ENCODE data around the gene EPHB3. TPM values are rescaled to one million over a fixed set of nuclear protein-coding genes. Genes with fewer than 3 reads are reported as not detected.

Gene EPHB3
- total RNA-seq, 1 donor from 2014 or later = 5.7 TPM

DNA sequence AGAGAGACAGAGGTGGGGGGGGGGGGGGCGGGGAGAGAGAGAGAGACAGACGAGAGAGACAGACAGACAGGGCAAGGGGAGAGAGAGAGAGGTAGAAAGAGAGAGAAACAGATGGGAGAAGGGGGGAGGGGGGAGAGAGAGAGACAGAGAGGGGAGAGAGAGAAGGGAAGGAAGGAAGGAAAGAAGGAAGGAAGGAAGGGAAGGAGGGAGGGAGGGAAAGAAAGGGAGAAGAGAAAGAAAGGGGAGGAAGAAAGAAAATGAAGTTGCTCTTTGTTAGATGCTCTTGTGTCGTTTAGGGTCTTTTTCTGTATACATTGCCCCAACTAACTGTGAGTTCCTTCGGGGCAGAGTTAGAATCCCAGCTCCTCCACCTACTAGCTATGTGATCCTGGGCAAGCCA is 19.0 kb upstream of the EPHB3 start:
- FAIRE-seq (no peak), DNase-seq (ENCODE audit: low spot score in 2 of 2) (no peak)

DNA sequence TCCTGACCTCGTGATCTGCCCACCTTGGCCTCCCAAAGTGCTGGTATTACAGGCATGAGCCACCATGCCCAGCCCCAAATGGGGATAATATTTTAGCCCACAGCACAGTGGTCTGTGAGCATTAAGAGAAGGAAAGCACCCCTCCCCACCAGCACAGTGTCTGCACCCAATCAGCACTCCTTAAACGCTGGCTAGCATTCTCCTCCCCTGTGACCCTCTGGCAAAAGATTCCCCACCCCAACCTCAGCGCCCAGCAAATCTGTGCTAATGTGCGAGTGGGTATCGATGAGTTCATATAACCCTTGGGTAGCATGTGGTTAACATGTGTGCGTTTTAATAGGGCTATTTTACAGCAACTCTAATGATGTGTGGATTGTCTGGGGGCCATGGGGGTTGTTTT is 18.3 kb upstream of the EPHB3 start:
- FAIRE-seq (no peak), DNase-seq (ENCODE audit: low spot score in 2 of 2) (no peak)

DNA sequence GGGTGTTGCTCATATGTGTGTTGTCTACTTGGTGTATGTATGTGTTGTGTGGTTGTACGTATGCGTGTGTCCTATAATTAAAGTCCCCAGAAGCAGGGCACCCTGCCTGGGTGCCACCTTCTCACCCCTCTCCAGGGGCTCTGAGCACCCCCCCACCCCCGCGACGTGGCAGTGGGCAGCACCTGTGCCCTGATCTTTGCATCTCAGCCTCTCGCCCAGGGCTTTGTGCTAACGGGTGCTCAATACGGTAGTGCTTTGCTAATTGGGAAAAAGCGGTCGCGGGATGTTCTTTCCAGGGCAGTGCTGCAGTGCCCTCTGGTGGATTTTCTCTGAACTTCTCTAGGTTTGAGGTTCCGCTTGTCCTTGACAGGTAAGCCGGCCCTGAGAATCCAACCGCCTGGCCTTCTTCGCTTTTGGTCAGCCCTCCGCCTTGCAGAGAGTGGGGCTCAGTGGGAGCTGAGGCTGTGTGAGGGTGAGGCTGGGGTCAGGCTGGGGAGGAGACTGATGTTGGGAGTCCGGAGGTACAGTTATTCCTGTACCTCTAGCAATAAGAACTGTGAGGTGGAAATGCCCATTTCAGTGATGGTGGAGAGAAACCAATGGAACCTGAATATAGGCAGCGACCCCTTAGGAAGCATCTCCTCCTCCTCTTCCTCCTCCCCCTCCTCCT is 17.6 kb upstream of the EPHB3 start:
- FAIRE-seq = no peak
- peak; percentile 66 to 79 for DNase-seq (ENCODE audit: low spot score in 2 of 2)

DNA sequence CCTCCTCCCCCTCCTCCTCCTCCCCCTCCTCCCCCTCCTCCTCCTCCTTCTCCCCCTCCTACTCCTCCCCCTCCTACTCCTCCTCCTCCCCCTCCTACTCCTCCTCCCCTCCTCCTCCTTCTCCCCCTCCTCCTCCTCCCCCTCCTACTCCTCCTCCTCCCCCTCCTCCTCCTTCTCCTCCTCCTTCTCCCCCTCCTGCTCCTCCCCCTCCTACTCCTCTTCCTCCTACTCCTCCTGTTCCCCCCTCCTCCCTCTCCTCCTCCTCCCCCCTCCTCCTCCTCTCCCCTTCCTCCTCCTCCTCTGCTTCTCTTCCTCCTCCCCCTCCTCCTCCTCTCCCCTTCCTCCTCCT is 17.1 kb upstream of the EPHB3 start:
- FAIRE-seq (no peak), DNase-seq (ENCODE audit: low spot score in 2 of 2) (no peak)

DNA sequence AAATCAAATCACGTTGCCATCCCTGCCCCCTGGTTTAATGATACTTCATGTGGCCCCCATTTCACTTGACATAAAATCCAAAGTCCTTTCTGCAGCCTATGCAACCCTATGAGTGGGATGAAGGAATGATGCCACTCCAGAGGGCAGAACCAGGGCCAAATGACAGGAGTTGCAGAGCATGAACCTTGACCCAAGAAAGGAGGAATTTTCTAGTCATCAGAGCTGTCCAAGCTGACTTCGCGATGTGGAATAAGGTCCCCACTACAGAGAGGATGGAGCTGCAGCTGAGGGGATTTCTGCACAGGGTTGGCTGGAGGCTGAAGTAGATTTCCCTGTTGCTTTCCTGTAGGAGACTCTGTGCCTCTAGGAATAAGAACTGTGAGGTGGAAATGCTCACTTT is 15.8 kb upstream of the EPHB3 start:
- no peak for DNase-seq (ENCODE audit: low spot score in 2 of 2)
- no peak for FAIRE-seq

DNA sequence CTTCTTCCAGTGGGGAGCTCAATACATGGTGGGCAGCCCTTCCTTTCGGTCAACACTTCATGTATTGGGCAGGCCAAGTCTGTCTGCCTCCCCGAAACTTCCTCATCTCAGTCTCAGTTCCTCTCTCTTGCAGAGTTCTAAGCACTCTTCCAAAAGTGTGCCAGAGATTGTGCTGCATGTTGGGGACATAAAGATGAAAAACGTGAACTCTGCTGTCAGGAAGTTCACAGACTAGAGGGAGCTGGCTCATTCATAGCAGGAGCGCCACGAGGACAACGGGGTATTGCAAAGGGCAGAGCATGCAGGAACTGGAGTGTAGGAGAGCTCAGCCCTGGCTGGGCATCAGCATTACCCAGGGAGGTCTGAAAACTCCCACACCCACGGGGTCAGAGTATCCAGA is 15.3 kb upstream of the EPHB3 start:
- FAIRE-seq (no peak), DNase-seq (ENCODE audit: low spot score in 2 of 2) (no peak)

DNA sequence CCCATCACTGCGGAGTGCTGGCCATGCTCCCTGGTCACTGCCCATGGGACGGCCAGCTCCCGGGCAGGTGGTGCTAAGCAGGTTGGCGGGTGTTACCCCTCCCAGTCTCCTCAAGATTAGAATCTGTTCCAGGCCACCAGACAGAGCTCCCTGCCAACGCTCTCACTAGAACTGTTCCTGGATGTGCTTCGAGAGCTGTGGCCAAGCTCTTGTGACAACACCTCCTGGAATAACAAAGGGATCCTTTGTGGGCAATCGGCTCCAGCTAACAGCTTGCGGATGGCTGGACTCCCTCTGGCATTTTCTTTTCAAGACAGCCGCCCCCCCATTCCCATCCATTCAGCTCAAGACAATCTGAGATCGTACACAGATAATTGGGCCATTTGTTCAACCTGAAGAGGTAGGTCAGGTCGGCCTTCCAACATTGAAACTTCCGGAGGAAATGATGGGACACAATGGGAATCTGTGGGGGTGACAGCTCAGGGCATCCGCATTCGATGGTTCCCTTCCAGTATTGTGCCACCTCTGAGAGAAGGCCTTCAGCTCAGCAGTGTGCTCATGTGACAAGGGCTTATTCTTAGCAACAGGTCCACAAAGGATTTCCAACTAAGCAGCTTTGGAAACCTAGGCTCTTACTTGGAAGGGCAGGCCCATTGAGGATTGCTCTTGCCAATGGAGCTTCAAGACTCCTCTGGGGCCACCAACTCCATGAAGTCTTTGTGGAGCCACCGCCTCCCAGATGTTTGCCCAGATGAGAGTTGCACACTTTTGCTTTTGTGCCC is 11.6 kb upstream of the EPHB3 start:
- DNase-seq (ENCODE audit: low spot score in 2 of 2) = no peak

DNA sequence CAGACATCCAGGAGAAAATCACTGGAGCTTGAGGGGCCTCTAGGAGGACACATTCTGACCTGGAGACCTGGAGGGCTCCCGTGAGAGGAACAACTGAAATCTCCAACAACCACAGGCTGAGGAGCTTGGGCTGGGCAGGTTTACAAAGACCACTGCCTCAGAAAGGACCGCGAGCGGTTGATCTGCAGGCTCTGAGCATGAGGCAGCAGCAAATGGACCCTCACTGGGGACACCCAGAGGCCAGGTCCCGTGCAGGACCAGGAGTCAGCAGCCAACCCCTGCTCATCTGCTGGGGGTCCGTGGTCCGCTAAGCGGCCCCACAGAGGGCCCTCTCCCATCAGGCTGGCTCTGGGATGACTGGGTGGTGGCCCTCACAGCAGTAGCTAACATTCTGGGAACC is 10.5 kb upstream of the EPHB3 start:
- FAIRE-seq (no peak), DNase-seq (ENCODE audit: low spot score in 2 of 2) (no peak)

More for the DNA sequence above, 11.6 kb upstream of the EPHB3 start:
- FAIRE-seq = no peak

DNA sequence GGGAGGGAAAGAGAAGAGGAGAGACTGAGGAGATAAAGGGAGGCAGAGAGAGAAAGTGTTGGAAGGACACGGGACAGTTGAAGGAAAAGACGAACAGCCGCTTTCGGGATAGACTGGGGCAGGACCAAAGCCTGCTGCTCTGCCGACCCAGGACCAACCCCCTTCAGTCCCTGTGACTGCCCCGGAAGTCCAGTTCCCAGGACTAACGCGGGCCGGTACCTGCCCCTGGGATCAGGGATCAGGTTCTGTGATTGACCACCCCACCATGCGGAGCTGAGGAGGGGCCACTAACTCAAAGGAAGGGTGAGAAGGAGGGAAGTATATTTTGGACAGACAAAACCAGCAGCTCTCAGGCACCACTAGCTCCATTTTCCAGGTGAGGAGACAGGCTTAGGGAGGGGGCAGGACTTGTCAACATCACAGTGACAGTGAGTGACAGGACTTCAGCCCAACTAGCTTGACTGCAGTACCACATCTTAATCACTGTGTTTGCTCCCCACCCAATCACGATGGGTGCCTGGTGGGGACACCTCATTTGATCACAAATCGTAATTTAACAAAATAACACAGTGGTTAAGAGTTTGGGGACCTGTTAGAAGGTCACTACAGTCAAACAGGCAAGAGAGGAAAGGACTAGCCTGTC is 9.8 kb upstream of the EPHB3 start:
- DNase-seq (ENCODE audit: low spot score in 2 of 2) = no peak
- no peak for FAIRE-seq

DNA sequence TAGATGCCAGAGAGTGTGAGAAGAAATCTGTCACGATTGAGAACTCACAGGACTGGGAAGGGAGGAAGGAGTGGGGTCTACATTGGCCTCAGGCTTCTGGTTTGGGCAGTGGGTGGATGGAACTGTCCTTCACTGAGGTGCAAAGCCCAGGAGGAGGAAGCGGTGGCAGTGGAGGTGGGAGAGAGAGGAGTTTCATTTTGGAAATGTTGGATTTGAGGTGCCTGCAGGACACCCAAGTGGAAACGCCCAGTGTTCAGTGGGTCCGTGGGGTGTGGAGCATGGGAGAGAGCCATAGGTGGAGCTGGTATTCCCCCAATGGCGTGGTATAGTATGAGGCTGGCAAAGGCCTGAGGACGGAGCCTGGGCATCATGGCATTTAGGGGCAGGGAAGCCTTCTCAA is 9.3 kb upstream of the EPHB3 start:
- DNase-seq (ENCODE audit: low spot score in 2 of 2) (no peak), FAIRE-seq (no peak)

DNA sequence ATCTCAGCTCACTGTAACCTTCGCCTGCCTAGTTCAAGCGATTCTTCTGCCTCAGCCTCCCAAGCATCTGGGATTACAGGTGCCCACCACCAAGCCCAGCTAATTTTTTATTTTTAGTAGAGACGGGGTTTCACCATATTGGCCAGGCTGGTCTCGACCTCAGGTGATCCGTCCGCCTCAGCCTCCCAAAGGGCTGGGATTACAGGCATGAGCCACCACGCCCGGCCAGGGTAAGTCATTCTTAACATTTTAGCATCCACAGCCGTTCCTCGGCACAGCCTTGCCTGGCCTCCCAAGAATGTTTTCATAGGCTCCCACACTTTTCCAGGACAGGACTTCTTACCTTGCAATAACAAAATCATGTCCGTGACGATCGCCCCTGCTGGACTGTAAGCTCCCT is 8.7 kb upstream of the EPHB3 start:
- DNase-seq (ENCODE audit: low spot score in 2 of 2) (no peak), FAIRE-seq (no peak)

DNA sequence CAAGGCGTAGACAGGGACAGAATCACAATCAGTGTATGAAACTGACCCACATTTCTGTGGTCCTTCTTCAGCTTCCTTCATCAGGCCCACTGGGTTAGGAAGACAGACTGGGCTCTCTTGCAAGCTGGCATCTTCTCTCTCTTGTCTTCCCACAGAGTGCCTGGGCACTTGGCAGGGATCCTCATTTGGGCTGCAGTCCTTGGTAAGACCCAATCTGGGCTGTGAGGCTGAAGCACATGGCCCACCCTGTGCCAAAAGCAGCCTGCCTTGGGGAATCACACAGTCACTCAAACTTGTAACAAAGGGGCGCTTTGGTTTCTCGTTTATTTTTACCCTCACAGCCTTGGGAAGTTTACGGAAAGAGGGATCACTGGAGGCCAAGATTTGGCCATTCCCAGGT is 8.2 kb upstream of the EPHB3 start:
- DNase-seq (ENCODE audit: low spot score in 2 of 2) (no peak), FAIRE-seq (no peak)

DNA sequence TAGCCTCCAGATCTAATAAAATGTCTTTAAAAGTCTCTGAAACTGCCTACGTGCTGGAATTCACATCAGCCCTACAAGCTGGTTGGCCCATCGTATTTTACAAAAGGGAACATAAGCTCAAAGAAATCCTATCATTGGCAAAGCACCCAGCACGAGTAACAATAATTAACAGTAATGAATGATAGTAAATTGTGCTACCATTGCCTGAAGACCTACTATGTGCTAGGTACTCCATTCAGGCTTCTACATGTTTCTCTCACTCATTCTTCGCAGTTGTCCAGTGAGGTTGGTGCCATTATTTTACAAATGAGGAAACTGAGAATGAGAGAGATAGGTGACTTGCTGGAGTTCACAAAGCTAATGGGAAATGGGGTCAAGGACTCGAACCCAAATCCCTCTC is 7.1 kb upstream of the EPHB3 start:
- FAIRE-seq = no peak
- DNase-seq (ENCODE audit: low spot score in 2 of 2) = no peak

DNA sequence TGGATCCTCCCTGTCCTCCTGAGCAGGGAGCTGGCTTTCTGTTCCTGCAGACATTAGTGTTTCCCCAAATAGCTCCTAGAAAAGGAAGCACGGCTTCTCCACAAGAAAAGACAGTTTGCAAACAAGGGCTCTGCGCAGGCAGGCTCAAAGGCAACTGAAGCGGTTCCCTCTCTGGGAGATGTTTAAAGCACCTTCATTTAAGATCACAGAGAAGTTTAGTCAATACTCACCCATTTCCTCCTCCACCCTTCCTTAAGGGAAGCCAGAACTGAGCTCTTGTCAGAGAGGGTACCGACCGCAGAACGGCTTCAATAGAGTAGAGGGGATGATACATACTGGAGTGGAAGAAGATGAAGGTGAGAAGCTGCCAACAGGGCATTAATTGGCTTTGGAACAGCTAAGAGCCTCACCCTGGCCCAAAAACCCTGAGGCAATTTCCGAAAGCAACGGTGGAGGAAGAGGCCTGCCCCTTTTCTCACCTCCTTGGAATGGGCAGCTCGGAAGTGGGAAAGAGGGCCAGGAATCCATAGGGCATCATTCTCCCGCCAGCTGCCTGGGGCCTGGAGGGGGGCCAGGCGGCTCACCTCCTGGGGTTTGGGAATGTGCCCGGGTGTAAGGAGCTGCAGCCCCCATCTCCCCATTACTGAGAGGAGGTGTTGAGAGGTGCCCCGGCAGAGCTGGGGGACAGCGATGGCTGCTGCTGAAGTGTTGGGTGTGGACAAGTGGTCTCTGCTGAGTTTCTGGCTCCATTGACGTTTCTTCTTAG is 4.8 kb upstream of the EPHB3 start:
- FAIRE-seq = no peak
- no peak for DNase-seq (ENCODE audit: low spot score in 2 of 2)

DNA sequence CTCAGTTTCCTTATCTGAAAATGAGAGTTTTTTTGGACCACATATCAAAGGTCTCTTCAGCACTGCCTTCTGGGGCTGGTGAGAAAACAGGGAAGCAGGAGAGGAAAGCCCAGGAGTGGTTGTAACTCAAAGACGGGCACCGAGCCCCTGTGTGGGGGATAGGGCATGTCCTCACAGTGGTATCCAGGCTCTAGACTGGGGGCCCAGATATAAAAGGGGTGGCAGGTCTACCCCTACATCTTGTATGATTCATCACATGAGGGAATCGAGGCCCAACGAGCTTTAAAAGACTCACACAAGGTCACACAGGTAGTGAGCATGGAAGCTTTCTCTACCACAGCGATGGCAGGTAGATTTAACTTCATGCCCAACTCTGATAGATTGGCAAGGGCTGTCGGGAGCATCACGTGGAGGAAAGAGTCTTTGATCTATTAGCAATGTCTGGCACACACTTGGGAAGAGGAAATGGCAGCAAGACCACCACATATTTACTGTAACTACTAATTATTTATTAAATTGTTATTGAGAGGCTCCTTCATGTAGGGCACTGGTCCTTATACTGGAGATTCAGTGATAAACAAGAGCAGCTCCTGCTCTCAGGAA is 4.1 kb upstream of the EPHB3 start:
- no peak for DNase-seq (ENCODE audit: low spot score in 2 of 2)
- no peak for FAIRE-seq

DNA sequence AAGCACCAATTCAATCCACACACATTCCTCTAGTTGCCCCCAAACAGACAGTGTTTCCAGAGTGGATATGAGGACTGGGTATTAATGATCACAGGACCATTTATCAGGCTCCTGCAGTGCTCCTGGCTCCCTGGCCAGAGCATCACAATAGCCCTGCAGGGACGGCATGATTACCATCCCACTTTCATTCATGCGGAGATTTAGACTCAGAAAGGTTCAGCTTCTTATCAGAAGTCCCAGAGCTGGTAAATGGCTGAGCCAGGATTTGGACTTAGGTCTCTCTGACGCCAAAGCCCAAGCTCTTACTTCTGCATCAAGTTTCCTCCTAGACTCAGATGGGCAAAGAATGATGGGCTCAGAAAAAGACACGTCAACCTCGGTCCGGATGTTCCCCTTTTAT is 2.9 kb upstream of the EPHB3 start:
- DNase-seq (ENCODE audit: low spot score in 2 of 2) = no peak
- FAIRE-seq = no peak

DNA sequence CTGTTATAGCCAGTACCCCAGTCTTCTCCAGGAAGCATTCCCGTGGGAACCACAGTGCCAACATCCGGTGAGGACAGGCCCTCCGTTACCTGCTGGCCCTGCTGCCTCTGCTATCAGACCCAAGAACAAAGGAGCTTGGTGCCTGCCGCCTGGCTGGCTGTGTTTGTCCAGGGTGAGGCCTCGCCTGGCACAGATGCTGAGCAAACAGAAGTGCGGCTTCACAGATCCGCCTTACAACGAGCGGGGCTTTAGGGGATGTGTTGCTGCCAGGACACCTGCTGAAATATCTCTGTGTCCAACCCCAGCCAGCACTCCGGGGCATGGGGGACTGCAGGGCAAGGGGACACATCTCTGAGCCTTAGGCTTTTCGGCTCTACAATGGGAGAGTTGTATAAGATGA is 2.2 kb upstream of the EPHB3 start:
- no peak for DNase-seq (ENCODE audit: low spot score in 2 of 2)
- FAIRE-seq = no peak

DNA sequence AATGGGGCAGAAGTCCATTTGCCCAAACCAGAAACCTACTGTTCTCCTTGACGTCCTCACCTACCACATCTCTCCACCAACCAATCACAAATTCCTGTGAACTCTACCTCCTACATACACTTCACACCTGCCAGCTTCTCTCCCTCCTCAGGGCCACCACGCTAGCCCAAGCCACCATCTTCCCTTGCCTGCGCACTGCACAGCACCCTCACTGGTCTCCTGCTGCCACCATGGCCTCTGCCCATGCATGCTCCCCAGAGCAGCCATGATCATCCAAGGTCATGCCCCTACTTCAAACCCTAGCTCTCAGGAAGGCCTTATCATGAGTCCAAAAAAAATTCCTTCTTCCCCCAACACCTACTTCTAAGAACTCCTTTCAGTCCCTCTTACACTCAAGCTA is 1.1 kb upstream of the EPHB3 start:
- DNase-seq (ENCODE audit: low spot score in 2 of 2) (no peak), FAIRE-seq (no peak)

DNA sequence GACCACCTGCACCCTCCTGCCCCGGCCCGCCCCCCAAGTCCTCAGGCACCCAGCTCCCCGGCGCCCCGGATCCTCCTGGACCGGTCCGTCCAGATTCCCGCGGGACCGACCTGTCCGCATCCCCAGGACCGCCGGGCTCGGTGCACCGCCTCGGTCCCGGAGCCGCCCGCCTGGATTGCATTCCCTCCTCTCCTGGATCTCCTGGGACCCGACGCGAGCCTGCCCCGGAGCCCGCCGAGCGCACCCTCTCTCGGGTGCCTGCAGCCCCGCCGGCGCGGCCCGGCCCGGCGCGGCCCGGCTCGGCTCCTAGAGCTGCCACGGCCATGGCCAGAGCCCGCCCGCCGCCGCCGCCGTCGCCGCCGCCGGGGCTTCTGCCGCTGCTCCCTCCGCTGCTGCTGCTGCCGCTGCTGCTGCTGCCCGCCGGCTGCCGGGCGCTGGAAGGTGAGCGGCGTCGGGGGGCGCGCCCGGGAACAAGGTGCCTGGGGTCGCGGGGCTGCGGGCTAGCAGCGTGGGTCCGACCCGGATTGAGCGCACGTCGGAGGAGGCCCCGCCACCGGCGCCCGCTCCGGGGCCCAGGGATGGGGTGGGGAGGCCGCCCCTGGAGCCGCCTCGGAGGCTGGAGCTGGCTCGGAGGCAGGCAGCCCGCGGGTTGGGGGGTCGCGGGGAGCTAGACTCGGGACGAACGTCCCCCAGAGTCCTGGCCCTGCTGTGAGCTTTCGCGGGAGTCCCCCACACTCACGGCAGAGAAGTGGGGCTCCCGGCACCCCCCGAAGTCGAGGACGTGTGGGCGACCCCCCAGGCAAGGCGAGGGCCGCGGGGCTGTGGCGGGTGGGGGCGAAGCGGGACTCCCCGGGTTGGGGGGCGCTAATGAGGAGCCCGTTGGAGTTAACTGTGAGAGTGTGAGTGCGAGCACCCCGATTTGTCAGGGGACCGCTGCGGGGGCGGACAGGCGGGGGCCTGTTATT is 610 bp downstream of the EPHB3 start:
- FAIRE-seq (no peak), DNase-seq (ENCODE audit: low spot score in 2 of 2) (peak in 1 of 2 donors; percentile 59)
